ENCODE data around the gene CTTNBP2. TPM values are rescaled to one million over a fixed set of nuclear protein-coding genes. Genes with fewer than 3 reads are reported as not detected.

CTTNBP2 gene
- total and polyA plus RNA-seq, 2 of the 13 experiments (the other 11 are each of a cell fraction or from before 2014, with no cell fraction given), result not detected

DNA sequence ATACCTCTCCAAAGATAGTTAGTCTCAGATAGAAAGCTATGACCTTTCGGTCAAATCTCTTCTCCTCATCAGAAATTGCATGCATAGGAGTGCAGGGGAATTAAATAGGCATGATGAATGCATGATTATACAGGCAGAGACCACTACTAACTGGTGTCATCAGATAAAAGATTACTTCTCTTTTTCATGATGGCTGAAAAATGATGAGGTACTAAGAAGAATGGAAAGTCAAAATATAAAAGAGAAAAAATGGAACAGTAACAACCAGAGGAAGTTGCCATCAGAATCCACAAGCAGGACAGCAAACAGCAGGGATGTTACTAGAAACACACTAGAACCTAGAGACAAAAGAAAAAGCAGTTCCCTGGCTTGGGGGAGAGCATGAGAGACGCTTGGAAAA lies 31.6 kb downstream of the CTTNBP2 start:
- DNase-seq (ENCODE audit: low spot score), result no peak
- in situ Hi-C loops (cut with HindIII; ENCODE audit: extremely low pct_ligation_motif_present, low pct_unique_long_range_greater_than_20kb) (no loop called here), intact Hi-C loops (cut with micrococcal nuclease; ENCODE audit: unreplicated experiment) (no loop called here)
- H3K9me3 ChIP-seq (ENCODE audit: low read length), result no peaks in the 10 kb centered on the region
- H3K27me3 ChIP-seq (ENCODE audit: control insufficient read depth in 1 of 2, insufficient read depth in 2 of 2, low read length in 2 of 2), result no peaks in the 10 kb centered on the region
- no peak overlapping the region for H3K4me3 ChIP-seq (replicated peaks in 1 of 3; ENCODE audit: insufficient read depth in 1 of 3, low read depth in 2 of 3, low read length in 3 of 3)
- TF ChIP-seq, protein P1, sequence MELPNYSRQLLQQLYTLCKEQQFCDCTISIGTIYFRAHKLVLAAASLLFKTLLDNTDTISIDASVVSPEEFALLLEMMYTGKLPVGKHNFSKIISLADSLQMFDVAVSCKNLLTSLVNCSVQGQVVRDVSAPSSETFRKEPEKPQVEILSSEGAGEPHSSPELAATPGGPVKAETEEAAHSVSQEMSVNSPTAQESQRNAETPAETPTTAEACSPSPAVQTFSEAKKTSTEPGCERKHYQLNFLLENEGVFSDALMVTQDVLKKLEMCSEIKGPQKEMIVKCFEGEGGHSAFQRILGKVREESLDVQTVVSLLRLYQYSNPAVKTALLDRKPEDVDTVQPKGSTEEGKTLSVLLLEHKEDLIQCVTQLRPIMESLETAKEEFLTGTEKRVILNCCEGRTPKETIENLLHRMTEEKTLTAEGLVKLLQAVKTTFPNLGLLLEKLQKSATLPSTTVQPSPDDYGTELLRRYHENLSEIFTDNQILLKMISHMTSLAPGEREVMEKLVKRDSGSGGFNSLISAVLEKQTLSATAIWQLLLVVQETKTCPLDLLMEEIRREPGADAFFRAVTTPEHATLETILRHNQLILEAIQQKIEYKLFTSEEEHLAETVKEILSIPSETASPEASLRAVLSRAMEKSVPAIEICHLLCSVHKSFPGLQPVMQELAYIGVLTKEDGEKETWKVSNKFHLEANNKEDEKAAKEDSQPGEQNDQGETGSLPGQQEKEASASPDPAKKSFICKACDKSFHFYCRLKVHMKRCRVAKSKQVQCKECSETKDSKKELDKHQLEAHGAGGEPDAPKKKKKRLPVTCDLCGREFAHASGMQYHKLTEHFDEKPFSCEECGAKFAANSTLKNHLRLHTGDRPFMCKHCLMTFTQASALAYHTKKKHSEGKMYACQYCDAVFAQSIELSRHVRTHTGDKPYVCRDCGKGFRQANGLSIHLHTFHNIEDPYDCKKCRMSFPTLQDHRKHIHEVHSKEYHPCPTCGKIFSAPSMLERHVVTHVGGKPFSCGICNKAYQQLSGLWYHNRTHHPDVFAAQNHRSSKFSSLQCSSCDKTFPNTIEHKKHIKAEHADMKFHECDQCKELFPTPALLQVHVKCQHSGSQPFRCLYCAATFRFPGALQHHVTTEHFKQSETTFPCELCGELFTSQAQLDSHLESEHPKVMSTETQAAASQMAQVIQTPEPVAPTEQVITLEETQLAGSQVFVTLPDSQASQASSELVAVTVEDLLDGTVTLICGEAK (IDR thresholded peaks at IDR 0.05), result no peak
- TF ChIP-seq, protein P1 (CRISPR knock-in tag; IDR thresholded peaks at IDR 0.05), result no peak
- ChIA-PET CTCF (ENCODE audit: low intra/inter-chr PET ratio, low total read pairs) (no interaction called here), POLR2A (no interaction called here)
- BruUV-seq (replicated peaks), result no TSS peak
- H3K27ac ChIP-seq (ENCODE audit: extremely low read length, insufficient read depth, low read length), result no peak overlapping the region
- no peaks in the 10 kb centered on the region for H3K4me1 ChIP-seq (ENCODE audit: insufficient read depth, low read length)
- no peak for ATAC-seq
- no peak overlapping the region for H3K9ac ChIP-seq (ENCODE audit: insufficient read depth, low read depth, low read length)
- no peaks in the 10 kb centered on the region for H3K79me2 ChIP-seq (ENCODE audit: insufficient read depth, low read length)
- no peaks in the 10 kb centered on the region for H4K20me1 ChIP-seq (ENCODE audit: insufficient read depth, low read length)
- FAIRE-seq, result no peak
- H3K4me2 ChIP-seq (ENCODE audit: low read depth, low read length), result no peak overlapping the region
- no peaks in the 10 kb centered on the region for H3K36me3 ChIP-seq (replicated peaks in 1 of 2; ENCODE audit: control insufficient read depth in 1 of 2, insufficient read depth in 2 of 2, low read length in 2 of 2)
- H2AFZ ChIP-seq (ENCODE audit: low read length), result no peak overlapping the region
- WGBS (ENCODE audit: low lambda C conversion rate), result 6% methylated on average over 2 of the region's 2 CpGs

Measured in HepG2 (cell line).